Neuronal stem cell (in vitro differentiated cells): Measurements from ENCODE around the gene KRTAP5-2.

Source experiments
- DNase-seq: peaks from one replicate; pipeline ENCODE4 v3.0.0-alpha.2; 2013; ENCODE audit warnings: low spot score
- H2AFZ ChIP-seq: one replicate; pipeline ENCODE4 v1.6.1; 2013; ENCODE audit warnings: mild to moderate bottlenecking, low read length, inconsistent platforms
- H2AK5ac ChIP-seq: 2 replicates; pipeline ENCODE4 v1.6.1; 2013; ENCODE audit warnings: low read depth, mild to moderate bottlenecking, inconsistent platforms, low read length, moderate library complexity, mixed read lengths
- H2BK120ac ChIP-seq: 2 replicates; pipeline ENCODE4 v1.6.1; 2013; ENCODE audit warnings: low read depth, mild to moderate bottlenecking, inconsistent platforms, low read length, moderate library complexity, mixed read lengths
- H2BK12ac ChIP-seq: one replicate; pipeline ENCODE4 v1.6.1; 2013; ENCODE audit warnings: low read length, inconsistent platforms
- H2BK15ac ChIP-seq: 2 replicates; pipeline ENCODE4 v1.6.1; 2013; ENCODE audit warnings: mild to moderate bottlenecking, low read length, inconsistent platforms, mixed read lengths
- H2BK5ac ChIP-seq: one replicate; pipeline ENCODE4 v1.6.1; 2013; ENCODE audit warnings: inconsistent platforms, mild to moderate bottlenecking, low read length, moderate library complexity
- H3K14ac ChIP-seq: one replicate; pipeline ENCODE4 v1.6.1; 2013; ENCODE audit warnings: low read length, inconsistent platforms
- H3K18ac ChIP-seq: 2 replicates; pipeline ENCODE4 v1.6.1; 2013; ENCODE audit warnings: low read length, inconsistent platforms
- H3K23ac ChIP-seq: 2 replicates; pipeline ENCODE4 v1.6.1; 2013; ENCODE audit warnings: low read depth, mild to moderate bottlenecking, mixed read lengths, low read length, inconsistent platforms; ENCODE audit not compliant: poor library complexity
- H3K27ac ChIP-seq: replicated peaks from 3 replicates; pipeline ENCODE4 v1.5.1; 2013; ENCODE audit warnings: low read length, inconsistent platforms
- H3K27me3 ChIP-seq, 3 experiments: 2 replicates each; pipeline ENCODE4 v1.6.1; 2013; ENCODE audit warnings: low read length in 3 of 3, mild to moderate bottlenecking in 2 of 3, inconsistent platforms in 1 of 3, low read depth in 1 of 3, mixed read lengths in 1 of 3, moderate library complexity in 1 of 3; ENCODE audit not compliant: control insufficient read depth in 3 of 3, insufficient read depth in 3 of 3
- H3K36me3 ChIP-seq, 2 donors: replicated peaks in 1 of 2; 2 replicates each; pipeline ENCODE4 v1.6.1; 2013; ENCODE audit warnings: low read length in 2 of 2; ENCODE audit not compliant: control insufficient read depth in 2 of 2, insufficient read depth in 2 of 2
- H3K4ac ChIP-seq: 2 replicates; pipeline ENCODE4 v1.6.1; 2013; ENCODE audit warnings: inconsistent platforms, mild to moderate bottlenecking, low read length, moderate library complexity
- H3K4me1 ChIP-seq, 2 donors: 1 replicate in 1 of 2; 2 replicates in 1 of 2; pipeline ENCODE4 v1.6.1; 2013; ENCODE audit warnings: low read length in 2 of 2, low read depth in 1 of 2; ENCODE audit not compliant: control insufficient read depth in 2 of 2, insufficient read depth in 1 of 2
- H3K4me2 ChIP-seq: one replicate; pipeline ENCODE4 v1.6.1; 2013; ENCODE audit warnings: mild to moderate bottlenecking, low read length, inconsistent platforms; ENCODE audit not compliant: insufficient read depth, poor library complexity, severe bottlenecking
- H3K4me3 ChIP-seq, 2 donors: 2 replicates each; pipeline ENCODE4 v1.5.1; 2013; ENCODE audit warnings: low read length in 2 of 2, mild to moderate bottlenecking in 2 of 2, inconsistent platforms in 1 of 2, moderate library complexity in 1 of 2
- H3K79me1 ChIP-seq: one replicate; pipeline ENCODE4 v1.6.1; 2013; ENCODE audit warnings: low read depth, mild to moderate bottlenecking, inconsistent platforms, low read length, moderate library complexity
- H3K9ac ChIP-seq: one replicate; pipeline ENCODE4 v1.6.1; 2013; ENCODE audit warnings: mild to moderate bottlenecking, low read depth, low read length, inconsistent platforms; ENCODE audit not compliant: poor library complexity
- H3K9me3 ChIP-seq, 2 donors: replicated peaks in 1 of 2; 2 replicates each; pipeline versions ENCODE3 to v1.6.1; 2013; ENCODE audit warnings: low read length in 2 of 2, mild to moderate bottlenecking in 2 of 2, inconsistent platforms in 1 of 2, low read depth in 1 of 2, mixed read lengths in 1 of 2, moderate library complexity in 1 of 2; ENCODE audit not compliant: control insufficient read depth in 2 of 2, insufficient read depth in 1 of 2
- H4K8ac ChIP-seq: one replicate; pipeline ENCODE4 v1.6.1; 2013; ENCODE audit warnings: low read depth, mild to moderate bottlenecking, inconsistent platforms, low read length, moderate library complexity
- H4K91ac ChIP-seq: one replicate; pipeline ENCODE4 v1.6.1; 2013; ENCODE audit warnings: low read length, low read depth, mild to moderate bottlenecking, inconsistent platforms; ENCODE audit not compliant: poor library complexity
- WGBS, 2 donors: extraction: QIAGEN DNeasy Blood & Tissue Kit; methylation state at CpG; one replicate each; pipeline ENCODE4 v1.1.7; 2013; ENCODE audit warnings: missing lambda C conversion rate in 2 of 2, mixed read lengths in 1 of 2; ENCODE audit not compliant: insufficient read length in 2 of 2, insufficient replicate concordance in 1 of 2; ENCODE audit errors: extremely low coverage in 2 of 2; 5-methylcytosine and 5-hydroxymethylcytosine counted together

The KRTAP5-2 gene

DNA sequence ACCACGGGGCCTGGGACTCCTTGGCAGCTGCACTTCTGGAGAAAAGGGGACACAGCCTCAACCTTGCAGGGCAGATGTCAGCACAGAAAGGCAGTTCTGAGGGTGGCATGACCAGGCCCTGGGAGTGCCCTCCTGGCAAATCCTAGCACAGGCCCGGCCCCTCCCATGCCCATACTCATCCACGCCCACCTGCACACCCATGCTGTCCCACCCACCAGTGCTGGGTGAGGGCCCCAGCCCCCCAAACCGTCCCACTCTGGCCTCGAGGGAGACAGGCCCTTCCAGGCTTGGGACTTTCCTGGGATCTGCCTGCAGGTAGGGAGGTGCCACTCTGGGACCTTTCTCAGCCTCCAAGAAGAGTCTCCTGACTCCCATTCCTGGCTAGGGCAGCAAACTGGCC is 36.1 kb downstream of the KRTAP5-2 start:
- Histone ChIP-seq H3K36me3 (peaks cover 0 to 10% of the 10 kb centered on the region in 2 donors), H3K4me2 (no peak overlapping the region), H2AFZ (no peak overlapping the region), H3K14ac (peak overlapping the region; percentile 75), H3K9ac (no peak overlapping the region), H3K9me3 (peaks cover 0 to 3% of the 10 kb centered on the region in 2 donors), H3K4me3 (no peak overlapping the region), H4K91ac (peak overlapping the region; percentile 79), H2BK120ac (no peak overlapping the region), H3K27me3 (peaks cover 0 to 38% (median 16%) of the 10 kb centered on the region in 3 experiments), H2BK5ac (no peak overlapping the region), H2BK15ac (no peak overlapping the region), H4K8ac (no peak overlapping the region), H3K23ac (no peak overlapping the region), H3K4ac (no peak overlapping the region), H3K18ac (no peak overlapping the region), H2AK5ac (peak overlapping the region; percentile 46), H3K27ac (no peak overlapping the region), H3K79me1 (peaks cover 5% of the 10 kb centered on the region), H3K4me1 (peaks cover 6 to 22% of the 10 kb centered on the region in 2 donors), H2BK12ac (peak overlapping the region; percentile 16)
- DNase-seq = no peak
- no CpG with 5 or more reads among the region's 5 CpGs for WGBS, 2 donors

DNA sequence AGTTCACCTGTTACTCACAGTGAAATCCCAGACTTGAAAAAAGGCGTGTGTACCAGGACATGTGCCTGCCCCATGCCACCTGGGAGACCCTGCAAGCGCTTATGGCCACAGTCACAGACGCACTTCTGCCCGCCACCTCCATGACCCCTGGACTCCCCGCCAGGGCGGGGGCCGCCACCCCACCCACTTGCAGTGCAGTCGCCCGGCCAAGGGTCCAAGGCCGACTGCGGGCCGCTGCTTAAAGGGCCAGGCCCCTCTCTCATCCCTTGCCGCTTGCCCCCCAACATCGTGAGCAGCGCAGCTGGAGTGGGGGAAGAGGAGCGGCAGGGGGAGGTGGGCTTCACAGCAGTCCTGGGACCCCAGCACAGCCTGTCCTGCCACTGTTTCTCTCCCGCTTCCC is 36.8 kb downstream of the KRTAP5-2 start:
- H2BK12ac ChIP-seq = peak overlapping the region; percentile 58
- H3K27me3 ChIP-seq = peaks cover 0 to 34% (median 22%) of the 10 kb centered on the region in 3 experiments
- H3K4me3 ChIP-seq = no peak overlapping the region
- peak overlapping the region; percentile 11 for H3K4me2 ChIP-seq
- no peak overlapping the region for H3K9ac ChIP-seq
- no peak overlapping the region for H2AK5ac ChIP-seq
- no CpG with 5 or more reads among the region's 17 CpGs for WGBS, 2 donors
- no peak overlapping the region for H2AFZ ChIP-seq
- peak overlapping the region; percentile 17 for H4K8ac ChIP-seq
- H2BK5ac ChIP-seq = no peak overlapping the region
- H3K14ac ChIP-seq = no peak overlapping the region
- peaks cover 3% of the 10 kb centered on the region for H3K79me1 ChIP-seq
- H3K36me3 ChIP-seq = peaks cover 0 to 10% of the 10 kb centered on the region in 2 donors
- H3K9me3 ChIP-seq = peaks cover 0 to 3% of the 10 kb centered on the region in 2 donors
- no peak for DNase-seq
- H3K4me1 ChIP-seq = peaks cover 6 to 22% of the 10 kb centered on the region in 2 donors
- no peak overlapping the region for H2BK15ac ChIP-seq
- peak overlapping the region; percentile 2 for H3K23ac ChIP-seq
- no peak overlapping the region for H3K27ac ChIP-seq
- no peak overlapping the region for H3K18ac ChIP-seq
- no peak overlapping the region for H3K4ac ChIP-seq
- peak overlapping the region; percentile 79 for H4K91ac ChIP-seq
- H2BK120ac ChIP-seq = no peak overlapping the region

DNA sequence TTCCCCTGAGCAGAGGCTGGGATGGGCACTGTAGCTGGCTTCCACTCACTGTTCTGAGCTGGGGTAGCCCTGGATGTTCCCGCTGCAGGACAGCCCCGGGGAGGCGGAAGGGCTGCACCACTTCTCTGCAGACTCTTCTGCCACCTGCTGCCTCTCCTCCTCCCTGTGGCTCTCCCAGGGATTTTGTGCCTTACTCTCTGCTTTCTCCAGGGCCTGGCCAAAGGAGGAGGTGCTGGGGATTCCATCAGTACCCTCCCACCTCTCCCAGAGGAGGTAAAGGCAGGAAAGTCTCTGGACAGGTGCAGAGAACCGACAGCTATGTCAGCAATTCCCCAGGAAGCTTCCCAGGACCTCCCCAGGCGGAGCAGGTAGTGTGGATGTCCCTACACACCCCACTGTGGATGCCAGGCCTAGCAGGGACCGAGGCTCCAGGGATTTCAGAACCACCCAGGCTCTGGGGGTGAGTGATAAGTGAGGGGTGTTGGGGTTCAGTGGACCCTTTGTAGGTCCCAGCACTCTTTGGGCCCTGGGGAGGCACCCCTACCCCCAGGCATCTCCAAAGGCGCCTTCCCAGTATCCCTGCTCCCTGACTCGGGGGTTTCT is 37.3 kb downstream of the KRTAP5-2 start:
- H3K27me3 ChIP-seq = peaks cover 0 to 32% (median 27%) of the 10 kb centered on the region in 3 experiments
- H2BK120ac ChIP-seq = no peak overlapping the region
- no peak overlapping the region for H4K8ac ChIP-seq
- H2BK12ac ChIP-seq = no peak overlapping the region
- no peak overlapping the region for H3K9ac ChIP-seq
- no peak overlapping the region for H3K27ac ChIP-seq
- WGBS, 2 donors = no CpG with 5 or more reads among the region's 8 CpGs
- no peak overlapping the region for H2AFZ ChIP-seq
- H3K4me2 ChIP-seq = peak overlapping the region; percentile 11
- no peak overlapping the region for H2BK5ac ChIP-seq
- H3K36me3 ChIP-seq = peaks cover 0 to 10% of the 10 kb centered on the region in 2 donors
- DNase-seq = no peak
- H3K4ac ChIP-seq = no peak overlapping the region
- peaks cover 0 to 3% of the 10 kb centered on the region in 2 donors for H3K9me3 ChIP-seq
- H3K4me3 ChIP-seq = no peak overlapping the region
- no peak overlapping the region for H3K14ac ChIP-seq
- peak overlapping the region; percentile 4 for H3K18ac ChIP-seq
- no peak overlapping the region for H3K23ac ChIP-seq
- no peak overlapping the region for H4K91ac ChIP-seq
- no peak overlapping the region for H2BK15ac ChIP-seq
- H3K4me1 ChIP-seq = peaks cover 6 to 22% of the 10 kb centered on the region in 2 donors
- peak overlapping the region; percentile 56 for H2AK5ac ChIP-seq
- peaks cover 3% of the 10 kb centered on the region for H3K79me1 ChIP-seq

GRCh38 chr11:1560002-1560648 is 38.0 kb downstream of the KRTAP5-2 start:
- DNase-seq = no peak
- H3K18ac ChIP-seq = peak overlapping the region; percentile 4
- peaks cover 6 to 22% of the 10 kb centered on the region in 2 donors for H3K4me1 ChIP-seq
- peak overlapping the region; percentile 58 for H2BK15ac ChIP-seq
- H4K91ac ChIP-seq = no peak overlapping the region
- H2BK5ac ChIP-seq = peak overlapping the region; percentile 42
- no peak overlapping the region for H2BK120ac ChIP-seq
- peaks cover 0 to 10% of the 10 kb centered on the region in 2 donors for H3K36me3 ChIP-seq
- H3K23ac ChIP-seq = no peak overlapping the region
- H3K14ac ChIP-seq = no peak overlapping the region
- no peak overlapping the region for H3K4ac ChIP-seq
- H3K9ac ChIP-seq = no peak overlapping the region
- peaks cover 3% of the 10 kb centered on the region for H3K79me1 ChIP-seq
- H3K4me3 ChIP-seq = no peak overlapping the region
- no peak overlapping the region for H2BK12ac ChIP-seq
- no peak overlapping the region for H4K8ac ChIP-seq
- WGBS, 2 donors = no CpG with 5 or more reads among the region's 15 CpGs
- H3K4me2 ChIP-seq = no peak overlapping the region
- peaks cover 0 to 3% of the 10 kb centered on the region in 2 donors for H3K9me3 ChIP-seq
- peak overlapping the region; percentile 56 for H2AK5ac ChIP-seq
- H3K27ac ChIP-seq = no peak overlapping the region
- H2AFZ ChIP-seq = no peak overlapping the region
- H3K27me3 ChIP-seq = peaks cover 2 to 37% (median 33%) of the 10 kb centered on the region in 3 experiments
